ENCODE data around the gene TNFRSF13B. TPM values are rescaled to one million over a fixed set of nuclear protein-coding genes. Genes with fewer than 3 reads are reported as not detected.

The TNFRSF13B gene
- total and polyA plus RNA-seq, 10 of the 15 experiments (the other 5 are each of a cell fraction or from before 2014, with no cell fraction given): 15.5 to 231 (median 119) TPM

DNA sequence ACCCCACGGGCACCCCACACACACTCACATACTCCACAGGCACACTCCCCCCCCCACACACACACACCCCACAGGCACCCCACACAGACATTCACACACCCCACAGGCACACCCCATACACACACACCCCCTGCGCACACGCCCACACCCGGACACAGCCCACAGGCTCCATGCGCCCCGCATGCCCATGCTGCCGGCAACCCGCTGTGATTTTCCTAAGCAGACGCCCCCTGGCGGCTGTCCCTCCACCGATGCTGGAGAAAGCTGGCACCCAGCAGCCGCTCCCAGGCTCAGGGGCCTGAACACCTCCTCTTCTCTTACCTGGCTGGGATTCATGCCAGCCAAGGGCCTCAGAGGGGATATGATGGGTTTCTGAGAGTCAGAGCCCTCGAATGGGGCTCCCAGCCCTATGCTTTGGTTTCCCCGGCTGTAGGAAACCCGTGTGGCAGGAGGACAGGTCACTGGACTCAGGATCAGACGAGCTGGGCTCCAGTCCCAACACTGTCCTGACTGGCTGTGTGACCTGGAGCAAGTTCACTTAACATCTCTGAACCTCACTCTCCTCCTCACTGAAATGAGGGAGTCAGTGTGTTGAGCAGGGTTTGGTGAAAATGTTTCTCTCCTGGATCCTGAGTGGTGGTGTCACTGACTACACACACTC, 19.6 kb upstream of the TNFRSF13B start (continued):
- TF ChIP-seq IKZF2 (IDR thresholded peaks at IDR 0.05) (peak; percentile 57 to 64), CBX3 (IDR thresholded peaks at IDR 0.05; ENCODE audit: borderline replicate concordance, low read depth) (no peak)
- TF ChIP-seq, protein P1, sequence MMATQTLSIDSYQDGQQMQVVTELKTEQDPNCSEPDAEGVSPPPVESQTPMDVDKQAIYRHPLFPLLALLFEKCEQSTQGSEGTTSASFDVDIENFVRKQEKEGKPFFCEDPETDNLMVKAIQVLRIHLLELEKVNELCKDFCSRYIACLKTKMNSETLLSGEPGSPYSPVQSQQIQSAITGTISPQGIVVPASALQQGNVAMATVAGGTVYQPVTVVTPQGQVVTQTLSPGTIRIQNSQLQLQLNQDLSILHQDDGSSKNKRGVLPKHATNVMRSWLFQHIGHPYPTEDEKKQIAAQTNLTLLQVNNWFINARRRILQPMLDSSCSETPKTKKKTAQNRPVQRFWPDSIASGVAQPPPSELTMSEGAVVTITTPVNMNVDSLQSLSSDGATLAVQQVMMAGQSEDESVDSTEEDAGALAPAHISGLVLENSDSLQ (IDR thresholded peaks at IDR 0.05): no peak
- TF ChIP-seq, protein P2, sequence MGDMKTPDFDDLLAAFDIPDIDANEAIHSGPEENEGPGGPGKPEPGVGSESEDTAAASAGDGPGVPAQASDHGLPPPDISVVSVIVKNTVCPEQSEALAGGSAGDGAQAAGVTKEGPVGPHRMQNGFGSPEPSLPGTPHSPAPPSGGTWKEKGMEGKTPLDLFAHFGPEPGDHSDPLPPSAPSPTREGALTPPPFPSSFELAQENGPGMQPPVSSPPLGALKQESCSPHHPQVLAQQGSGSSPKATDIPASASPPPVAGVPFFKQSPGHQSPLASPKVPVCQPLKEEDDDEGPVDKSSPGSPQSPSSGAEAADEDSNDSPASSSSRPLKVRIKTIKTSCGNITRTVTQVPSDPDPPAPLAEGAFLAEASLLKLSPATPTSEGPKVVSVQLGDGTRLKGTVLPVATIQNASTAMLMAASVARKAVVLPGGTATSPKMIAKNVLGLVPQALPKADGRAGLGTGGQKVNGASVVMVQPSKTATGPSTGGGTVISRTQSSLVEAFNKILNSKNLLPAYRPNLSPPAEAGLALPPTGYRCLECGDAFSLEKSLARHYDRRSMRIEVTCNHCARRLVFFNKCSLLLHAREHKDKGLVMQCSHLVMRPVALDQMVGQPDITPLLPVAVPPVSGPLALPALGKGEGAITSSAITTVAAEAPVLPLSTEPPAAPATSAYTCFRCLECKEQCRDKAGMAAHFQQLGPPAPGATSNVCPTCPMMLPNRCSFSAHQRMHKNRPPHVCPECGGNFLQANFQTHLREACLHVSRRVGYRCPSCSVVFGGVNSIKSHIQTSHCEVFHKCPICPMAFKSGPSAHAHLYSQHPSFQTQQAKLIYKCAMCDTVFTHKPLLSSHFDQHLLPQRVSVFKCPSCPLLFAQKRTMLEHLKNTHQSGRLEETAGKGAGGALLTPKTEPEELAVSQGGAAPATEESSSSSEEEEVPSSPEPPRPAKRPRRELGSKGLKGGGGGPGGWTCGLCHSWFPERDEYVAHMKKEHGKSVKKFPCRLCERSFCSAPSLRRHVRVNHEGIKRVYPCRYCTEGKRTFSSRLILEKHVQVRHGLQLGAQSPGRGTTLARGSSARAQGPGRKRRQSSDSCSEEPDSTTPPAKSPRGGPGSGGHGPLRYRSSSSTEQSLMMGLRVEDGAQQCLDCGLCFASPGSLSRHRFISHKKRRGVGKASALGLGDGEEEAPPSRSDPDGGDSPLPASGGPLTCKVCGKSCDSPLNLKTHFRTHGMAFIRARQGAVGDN (IDR thresholded peaks at IDR 0.05): peak; percentile 65
- TF ChIP-seq, protein P3, sequence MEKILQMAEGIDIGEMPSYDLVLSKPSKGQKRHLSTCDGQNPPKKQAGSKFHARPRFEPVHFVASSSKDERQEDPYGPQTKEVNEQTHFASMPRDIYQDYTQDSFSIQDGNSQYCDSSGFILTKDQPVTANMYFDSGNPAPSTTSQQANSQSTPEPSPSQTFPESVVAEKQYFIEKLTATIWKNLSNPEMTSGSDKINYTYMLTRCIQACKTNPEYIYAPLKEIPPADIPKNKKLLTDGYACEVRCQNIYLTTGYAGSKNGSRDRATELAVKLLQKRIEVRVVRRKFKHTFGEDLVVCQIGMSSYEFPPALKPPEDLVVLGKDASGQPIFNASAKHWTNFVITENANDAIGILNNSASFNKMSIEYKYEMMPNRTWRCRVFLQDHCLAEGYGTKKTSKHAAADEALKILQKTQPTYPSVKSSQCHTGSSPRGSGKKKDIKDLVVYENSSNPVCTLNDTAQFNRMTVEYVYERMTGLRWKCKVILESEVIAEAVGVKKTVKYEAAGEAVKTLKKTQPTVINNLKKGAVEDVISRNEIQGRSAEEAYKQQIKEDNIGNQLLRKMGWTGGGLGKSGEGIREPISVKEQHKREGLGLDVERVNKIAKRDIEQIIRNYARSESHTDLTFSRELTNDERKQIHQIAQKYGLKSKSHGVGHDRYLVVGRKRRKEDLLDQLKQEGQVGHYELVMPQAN (conservative IDR thresholded peaks at IDR 0.05): 0 out of 2 replicates have a peak, but pooled peaks have one; percentile 26
